ENCODE data around the gene GHRHR.

Gene GHRHR

DNA sequence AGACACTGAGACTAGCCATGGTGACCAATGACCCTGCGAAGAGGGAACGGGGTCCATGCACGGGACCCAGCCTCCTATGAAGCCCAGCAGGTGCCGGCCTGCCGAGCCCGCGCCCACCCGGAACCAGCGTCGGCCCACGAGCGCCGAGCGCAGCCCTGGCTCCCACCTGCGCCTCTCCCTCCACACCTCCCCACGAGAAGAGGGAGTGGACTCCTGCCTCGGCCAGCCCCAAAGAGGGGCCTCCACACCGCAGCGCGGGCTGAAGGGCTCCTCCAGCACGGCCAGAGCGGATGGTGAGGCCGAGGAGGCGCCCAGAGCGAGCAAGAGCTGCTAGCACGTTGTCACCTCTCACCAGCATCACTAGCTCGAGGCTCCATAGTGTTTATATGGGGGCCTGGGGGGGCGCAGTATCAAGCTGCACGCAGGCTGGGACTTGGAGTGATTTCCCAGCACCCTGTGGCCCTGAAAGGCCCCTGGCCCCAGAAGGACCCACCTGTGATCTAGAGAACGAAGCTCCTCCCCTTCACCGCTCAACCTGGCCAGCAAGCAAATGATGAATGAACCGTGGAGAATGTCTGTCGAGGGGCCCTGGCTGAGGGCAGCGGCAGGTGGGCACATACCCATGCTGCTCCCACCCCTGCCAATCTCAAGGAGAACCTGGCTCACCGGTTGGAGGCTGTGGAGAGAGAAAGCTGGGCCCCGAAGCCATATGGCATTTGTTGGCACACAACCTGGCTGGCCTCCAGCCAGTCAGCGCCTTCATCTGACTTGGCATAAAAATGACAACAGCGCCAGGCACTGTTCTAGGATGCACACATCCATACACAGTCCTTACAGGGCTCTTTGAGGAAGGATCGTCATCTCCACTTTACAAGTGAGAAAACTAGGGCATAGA lies 30.7 kb downstream of the GHRHR start:
- ATAC-seq, result no peak
- H3K27ac Mint-ChIP-seq, result no peak overlapping the region
- no peaks in the 10 kb centered on the region for H3K9me3 Mint-ChIP-seq
- H3K27me3 Mint-ChIP-seq, result peaks cover 15% of the 10 kb centered on the region
- H3K4me1 Mint-ChIP-seq, result no peaks in the 10 kb centered on the region
- H3K36me3 Mint-ChIP-seq, result no peaks in the 10 kb centered on the region
- no peak overlapping the region for H3K4me3 Mint-ChIP-seq

DNA sequence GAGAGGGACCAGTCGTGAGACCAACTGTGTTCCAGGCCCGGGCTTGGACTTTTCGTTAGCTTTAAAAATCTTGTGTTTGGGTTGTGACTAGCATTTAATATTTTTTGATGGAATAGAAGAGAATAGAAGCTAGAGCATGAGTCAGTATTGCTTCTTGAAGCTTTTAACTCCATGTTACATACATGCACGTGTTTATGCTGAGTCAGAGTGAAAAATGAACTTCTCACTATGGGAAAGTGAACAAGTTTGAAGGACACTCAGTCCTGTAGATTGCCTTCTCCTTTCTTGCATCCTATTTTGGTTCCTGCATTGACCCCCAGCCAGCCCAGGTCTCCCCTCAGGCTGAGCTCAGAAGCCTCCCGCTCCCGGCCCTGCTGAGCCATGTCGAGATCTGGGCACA lies 31.8 kb downstream of the GHRHR start:
- H3K36me3 Mint-ChIP-seq, result no peaks in the 10 kb centered on the region
- ATAC-seq, result no peak
- H3K4me3 Mint-ChIP-seq, result no peak overlapping the region
- H3K9me3 Mint-ChIP-seq, result no peaks in the 10 kb centered on the region
- H3K27me3 Mint-ChIP-seq, result peaks cover 26% of the 10 kb centered on the region
- H3K4me1 Mint-ChIP-seq, result no peaks in the 10 kb centered on the region
- H3K27ac Mint-ChIP-seq, result no peak overlapping the region

DNA sequence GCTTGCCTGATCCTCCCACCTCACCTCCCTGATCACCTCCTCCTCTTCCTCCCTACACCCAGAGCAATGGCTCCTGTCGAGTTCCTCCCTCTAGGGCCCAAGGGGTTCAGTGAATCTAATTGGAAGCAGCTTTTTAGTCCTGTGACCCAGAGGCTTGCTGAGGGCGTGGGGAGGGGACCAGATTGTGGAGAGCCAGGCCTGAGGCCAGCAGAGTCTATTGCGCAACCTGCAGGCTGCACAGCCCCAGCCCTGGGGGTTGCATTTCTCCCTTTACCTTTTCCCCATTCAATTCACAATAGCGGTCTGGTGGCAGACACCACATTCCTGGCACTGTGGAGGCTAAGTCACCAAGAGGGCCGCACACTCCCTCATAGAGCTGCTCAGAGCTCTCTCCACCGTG lies 32.5 kb downstream of the GHRHR start:
- Mint-ChIP-seq H3K27me3 (peaks cover 28% of the 10 kb centered on the region), H3K4me1 (no peaks in the 10 kb centered on the region), H3K9me3 (no peaks in the 10 kb centered on the region), H3K36me3 (no peaks in the 10 kb centered on the region), H3K4me3 (no peak overlapping the region), H3K27ac (no peak overlapping the region)
- no peak for ATAC-seq

DNA sequence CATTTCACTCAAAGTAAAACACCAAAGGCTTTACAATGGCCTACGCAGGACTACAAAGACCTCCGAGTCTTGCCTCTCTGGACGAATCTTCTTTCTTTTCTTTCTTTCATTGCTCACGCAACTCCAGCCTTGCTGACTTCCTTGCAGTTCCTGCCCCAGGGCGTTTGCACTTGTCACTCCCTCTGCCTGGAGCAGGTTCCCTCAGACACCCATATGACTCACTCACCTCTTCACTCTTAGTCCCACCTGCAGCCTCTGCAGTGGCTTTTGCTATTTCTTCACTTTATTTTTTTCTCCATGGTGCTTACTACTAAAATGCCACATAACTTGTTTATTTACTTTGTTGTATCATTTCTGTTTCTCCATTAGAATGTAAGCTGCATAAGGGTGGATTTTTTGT lies 33.1 kb downstream of the GHRHR start:
- no peak overlapping the region for H3K27ac Mint-ChIP-seq
- H3K4me1 Mint-ChIP-seq, result no peaks in the 10 kb centered on the region
- no peaks in the 10 kb centered on the region for H3K36me3 Mint-ChIP-seq
- ATAC-seq, result no peak
- peaks cover 28% of the 10 kb centered on the region for H3K27me3 Mint-ChIP-seq
- H3K9me3 Mint-ChIP-seq, result no peaks in the 10 kb centered on the region
- H3K4me3 Mint-ChIP-seq, result no peak overlapping the region

DNA sequence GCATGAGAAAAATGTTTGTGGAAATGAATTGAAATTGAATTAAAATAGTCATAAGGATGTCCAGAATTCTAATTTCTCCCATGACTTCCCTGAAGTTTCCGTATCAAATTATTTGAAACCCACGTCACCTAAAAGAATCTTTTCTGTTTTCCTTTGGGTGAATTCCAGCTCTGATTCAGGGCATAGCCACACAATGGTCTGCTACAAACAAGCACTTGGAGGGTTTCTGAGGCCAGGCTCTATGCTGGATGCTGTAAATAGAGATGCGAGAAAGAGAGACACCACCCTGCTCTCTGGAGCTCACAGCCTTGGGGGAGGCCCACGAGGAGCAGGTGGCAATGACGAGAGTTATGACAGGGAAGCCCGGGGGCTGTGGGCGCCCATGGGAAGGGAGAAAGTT lies 33.6 kb downstream of the GHRHR start:
- Mint-ChIP-seq H3K27ac (no peak overlapping the region), H3K36me3 (no peaks in the 10 kb centered on the region), H3K4me1 (no peaks in the 10 kb centered on the region), H3K9me3 (no peaks in the 10 kb centered on the region), H3K4me3 (no peak overlapping the region), H3K27me3 (peaks cover 28% of the 10 kb centered on the region)
- no peak for ATAC-seq

DNA sequence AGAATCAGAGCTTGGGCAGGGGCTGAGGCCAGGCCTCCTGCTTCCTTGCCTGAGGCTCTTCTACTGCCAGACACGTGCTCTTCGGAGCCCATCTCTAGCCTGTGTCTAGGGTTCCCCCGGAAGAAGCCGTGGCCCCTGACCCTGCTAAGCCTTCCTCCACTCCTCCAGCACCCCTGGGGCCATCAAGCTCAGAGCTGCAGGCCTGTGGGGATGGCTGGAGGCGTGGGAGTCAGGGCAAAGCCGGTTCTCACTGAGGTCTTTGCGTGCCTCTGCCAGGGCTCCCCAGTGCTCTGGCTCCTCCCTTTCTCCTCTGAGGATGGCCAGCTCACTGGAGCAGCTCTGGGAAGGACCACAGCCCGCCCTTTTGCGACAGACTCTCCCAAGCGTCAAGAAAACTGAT lies 34.4 kb downstream of the GHRHR start:
- no peak overlapping the region for H3K4me3 Mint-ChIP-seq
- ATAC-seq, result no peak
- H3K9me3 Mint-ChIP-seq, result no peaks in the 10 kb centered on the region
- H3K27ac Mint-ChIP-seq, result no peak overlapping the region
- no peaks in the 10 kb centered on the region for H3K36me3 Mint-ChIP-seq
- H3K27me3 Mint-ChIP-seq, result peaks cover 28% of the 10 kb centered on the region
- H3K4me1 Mint-ChIP-seq, result no peaks in the 10 kb centered on the region

DNA sequence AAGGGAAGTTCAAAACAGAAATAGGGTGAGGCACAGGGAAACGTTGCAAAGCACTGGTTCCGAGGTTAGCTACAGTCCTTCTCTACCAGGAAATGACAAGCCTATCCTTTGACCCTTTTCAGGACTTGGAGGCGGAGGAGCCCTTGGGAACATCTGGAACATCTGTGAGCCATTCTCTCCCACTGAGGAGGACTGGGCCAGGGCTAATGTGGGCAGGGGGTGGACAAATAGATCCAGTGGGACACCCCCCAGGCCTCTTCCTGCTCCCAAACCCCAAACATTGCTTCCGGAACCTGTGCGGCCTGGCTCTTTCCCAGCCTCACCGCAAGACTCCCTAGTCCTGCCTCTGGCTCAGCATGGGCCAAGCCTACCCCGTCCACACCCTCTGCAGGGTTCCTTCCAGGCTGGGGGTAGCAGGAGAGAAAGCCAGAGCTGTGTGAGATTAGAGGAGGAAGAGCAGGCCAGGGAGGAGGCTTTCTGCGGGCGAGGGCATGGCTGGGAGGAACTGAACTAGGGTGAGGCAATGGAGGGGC lies 36.5 kb downstream of the GHRHR start:
- Mint-ChIP-seq H3K4me3 (no peak overlapping the region), H3K9me3 (no peaks in the 10 kb centered on the region), H3K27me3 (peaks cover 28% of the 10 kb centered on the region), H3K4me1 (no peaks in the 10 kb centered on the region), H3K36me3 (no peaks in the 10 kb centered on the region), H3K27ac (no peak overlapping the region)
- no peak for ATAC-seq

DNA sequence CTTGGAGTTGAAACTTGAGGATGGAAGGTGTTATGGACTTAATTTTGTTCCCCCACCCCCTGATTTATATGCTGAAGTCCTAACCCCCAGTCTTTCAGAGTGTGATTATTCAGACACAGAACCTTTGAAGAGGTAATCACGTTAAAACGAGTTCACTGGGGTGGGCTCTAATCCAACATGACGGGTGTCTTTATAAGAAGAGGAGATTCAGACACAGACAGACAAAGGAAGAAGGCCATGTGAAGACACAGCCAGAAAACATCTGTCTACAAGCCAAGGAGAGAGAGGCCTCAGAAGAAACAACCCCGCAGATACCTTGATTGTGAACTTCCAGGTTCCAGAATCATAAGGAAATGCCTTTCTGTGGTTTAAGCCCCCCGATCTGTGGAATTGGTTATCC lies 37.0 kb downstream of the GHRHR start:
- Mint-ChIP-seq H3K36me3 (no peaks in the 10 kb centered on the region), H3K9me3 (no peaks in the 10 kb centered on the region), H3K4me1 (no peaks in the 10 kb centered on the region), H3K27ac (no peak overlapping the region), H3K4me3 (no peak overlapping the region), H3K27me3 (peaks cover 28% of the 10 kb centered on the region)
- no peak for ATAC-seq

DNA sequence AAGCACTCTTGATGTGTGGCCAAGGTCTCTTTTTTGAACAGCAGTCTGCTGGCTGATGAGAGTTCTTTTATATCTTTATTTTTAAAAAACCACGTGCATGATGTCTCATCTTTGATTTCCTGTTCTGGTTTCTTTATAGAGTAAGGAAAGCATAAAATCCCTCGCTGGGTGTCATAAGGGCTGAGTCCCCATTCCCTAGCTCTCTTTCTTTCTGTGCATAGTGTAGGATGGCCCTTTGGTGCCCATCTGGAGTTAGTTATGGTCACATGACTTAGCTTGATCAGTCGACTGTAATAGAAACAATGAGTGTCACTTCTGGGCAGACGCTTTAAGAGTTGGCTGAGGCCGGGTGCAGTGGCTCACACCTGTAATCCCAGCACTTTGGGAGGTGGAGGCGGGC lies 38.5 kb downstream of the GHRHR start:
- no peaks in the 10 kb centered on the region for H3K36me3 Mint-ChIP-seq
- ATAC-seq, result no peak
- no peaks in the 10 kb centered on the region for H3K4me1 Mint-ChIP-seq
- H3K9me3 Mint-ChIP-seq, result no peaks in the 10 kb centered on the region
- H3K27me3 Mint-ChIP-seq, result peaks cover 39% of the 10 kb centered on the region
- H3K4me3 Mint-ChIP-seq, result no peak overlapping the region
- H3K27ac Mint-ChIP-seq, result no peak overlapping the region

DNA sequence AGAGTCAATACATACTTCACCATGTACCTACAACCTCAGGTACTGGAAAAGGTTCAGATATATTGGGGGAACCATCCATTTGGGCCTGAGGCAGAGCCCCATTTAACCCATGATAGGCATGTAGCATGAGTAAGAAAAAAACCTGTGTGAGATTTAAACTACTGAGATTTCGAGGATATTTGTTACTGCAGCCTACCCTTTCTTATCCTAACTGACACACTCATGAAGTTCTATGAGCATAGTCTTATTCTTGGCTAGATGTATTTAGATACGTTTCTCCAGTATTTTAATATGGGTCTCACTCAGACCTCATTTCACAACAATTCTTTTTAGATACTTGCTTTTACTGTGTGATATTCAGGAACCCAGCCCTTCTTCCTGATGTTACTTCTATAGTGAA lies 39.3 kb downstream of the GHRHR start:
- no peaks in the 10 kb centered on the region for H3K36me3 Mint-ChIP-seq

DNA sequence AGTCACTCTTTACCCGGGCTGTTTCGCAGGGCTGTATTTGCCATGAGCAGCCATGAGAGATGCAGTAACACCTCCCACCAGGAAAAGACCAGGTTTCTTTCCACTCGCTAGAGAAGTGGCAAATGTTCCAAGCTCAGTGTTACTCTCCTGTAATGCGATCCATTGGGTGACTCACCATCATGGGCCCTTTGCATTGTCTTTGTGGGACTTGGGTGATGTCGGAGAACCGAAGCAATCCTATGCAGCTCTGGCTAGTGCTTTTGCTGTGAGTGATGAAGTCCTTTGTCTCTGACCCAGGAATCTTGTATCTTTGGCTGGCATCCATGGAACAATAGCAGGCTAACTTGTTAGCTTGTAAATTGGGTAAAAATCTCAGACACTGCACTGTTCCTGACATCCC lies 40.0 kb downstream of the GHRHR start:
- Mint-ChIP-seq H3K27me3 (peaks cover 35% of the 10 kb centered on the region), H3K27ac (no peak overlapping the region), H3K36me3 (no peaks in the 10 kb centered on the region)

More for the DNA sequence above, 39.3 kb downstream of the GHRHR start:
- Mint-ChIP-seq H3K27ac (no peak overlapping the region), H3K4me1 (no peaks in the 10 kb centered on the region), H3K27me3 (peaks cover 37% of the 10 kb centered on the region), H3K9me3 (no peaks in the 10 kb centered on the region), H3K4me3 (no peak overlapping the region)
- ATAC-seq, result no peak

DNA sequence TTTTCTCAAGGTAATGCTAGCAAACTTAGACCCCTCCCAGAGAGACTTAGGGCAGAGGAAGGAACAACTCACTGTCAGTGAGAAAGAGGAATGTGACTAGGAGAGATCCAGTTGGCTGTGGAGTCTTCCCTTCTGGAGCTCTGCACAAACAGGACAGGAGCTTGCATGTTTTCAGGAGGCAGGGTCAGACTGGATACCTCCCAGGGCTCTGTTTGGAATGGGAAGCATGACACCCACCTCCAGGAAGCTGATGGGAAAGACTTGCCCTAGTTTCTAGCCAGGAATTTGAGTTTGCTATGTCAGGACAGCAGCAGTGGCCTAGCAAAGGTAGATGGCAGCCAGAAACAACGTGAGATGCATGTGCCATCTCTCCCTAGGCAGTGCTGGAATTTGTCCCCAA lies 40.6 kb downstream of the GHRHR start:
- no peak overlapping the region for H3K27ac Mint-ChIP-seq
- H3K4me3 Mint-ChIP-seq, result no peak overlapping the region
- H3K27me3 Mint-ChIP-seq, result peaks cover 35% of the 10 kb centered on the region
- no peaks in the 10 kb centered on the region for H3K36me3 Mint-ChIP-seq
- H3K4me1 Mint-ChIP-seq, result no peaks in the 10 kb centered on the region
- H3K9me3 Mint-ChIP-seq, result no peaks in the 10 kb centered on the region
- ATAC-seq, result no peak

More for the DNA sequence above, 40.0 kb downstream of the GHRHR start:
- H3K9me3 Mint-ChIP-seq, result no peaks in the 10 kb centered on the region
- no peak for ATAC-seq
- no peaks in the 10 kb centered on the region for H3K4me1 Mint-ChIP-seq
- H3K4me3 Mint-ChIP-seq, result no peak overlapping the region

DNA sequence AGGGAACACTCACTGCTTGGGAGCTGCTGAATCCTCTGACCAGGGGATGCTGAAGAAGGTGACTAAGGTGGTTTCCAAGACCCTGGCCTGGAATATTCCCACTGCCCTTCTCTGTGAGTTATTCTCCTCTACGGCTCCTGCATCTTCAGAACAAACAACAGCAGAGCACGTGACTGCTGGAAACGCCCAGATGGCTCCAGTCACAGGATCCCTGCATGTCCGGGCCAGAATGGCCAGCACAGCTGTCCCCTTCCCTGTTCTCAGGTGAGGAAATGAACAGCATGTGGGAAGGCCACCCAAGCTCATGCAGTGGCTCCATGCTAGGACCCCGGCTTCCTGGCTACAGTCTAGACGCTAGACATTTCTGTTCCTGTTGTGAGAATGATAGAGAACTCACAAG lies 43.1 kb downstream of the GHRHR start:
- Mint-ChIP-seq H3K27me3 (peaks cover 25% of the 10 kb centered on the region), H3K4me1 (no peaks in the 10 kb centered on the region), H3K4me3 (no peak overlapping the region), H3K36me3 (no peaks in the 10 kb centered on the region), H3K9me3 (peaks cover 6% of the 10 kb centered on the region), H3K27ac (no peak overlapping the region)
- ATAC-seq, result no peak

DNA sequence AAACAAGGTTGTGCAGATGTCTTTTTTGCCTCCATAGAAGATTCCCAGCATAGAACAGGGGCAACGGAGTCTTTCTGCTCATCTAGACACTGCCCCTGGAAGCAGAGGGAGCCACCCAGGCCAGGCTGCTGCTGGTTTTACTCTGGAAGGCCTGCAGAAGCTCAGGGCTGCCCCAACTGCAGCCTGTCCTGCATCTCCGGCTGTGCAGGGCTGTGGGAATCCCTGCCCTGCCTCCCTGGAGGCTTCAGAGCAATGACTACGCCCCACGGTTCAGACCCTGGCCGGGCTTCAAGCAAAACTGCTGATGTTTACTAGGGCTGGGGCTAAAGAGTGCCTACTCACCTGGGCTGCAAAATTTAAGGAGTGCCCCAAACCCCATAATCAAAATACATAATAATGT lies 43.9 kb downstream of the GHRHR start:
- Mint-ChIP-seq H3K27ac (no peak overlapping the region), H3K36me3 (no peaks in the 10 kb centered on the region), H3K4me3 (no peak overlapping the region), H3K4me1 (no peaks in the 10 kb centered on the region), H3K27me3 (peaks cover 25% of the 10 kb centered on the region), H3K9me3 (peaks cover 6% of the 10 kb centered on the region)
- peak; percentile 18 for ATAC-seq

DNA sequence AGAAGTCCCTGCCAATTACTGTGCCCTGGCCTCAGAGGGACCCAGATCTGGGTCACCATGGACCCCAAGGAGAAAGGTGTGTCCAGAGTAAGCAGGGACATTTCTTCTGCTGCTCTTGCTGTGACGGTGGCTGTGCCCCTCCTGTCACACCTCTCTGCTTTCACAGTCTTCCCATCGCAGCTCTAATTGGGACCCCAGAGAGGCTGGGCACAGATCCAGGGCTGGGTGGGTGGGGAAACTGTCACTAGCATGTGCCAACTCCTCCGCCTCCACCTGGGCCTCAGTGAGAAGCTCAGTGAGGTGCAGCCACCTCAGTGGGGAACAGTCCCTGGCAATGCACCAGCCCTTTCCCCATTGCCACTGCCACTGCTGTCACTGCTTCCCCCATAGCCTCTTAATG lies 51.1 kb downstream of the GHRHR start:
- H3K27ac Mint-ChIP-seq, result no peak overlapping the region
- no peak for ATAC-seq
- H3K9me3 Mint-ChIP-seq, result peaks cover 6% of the 10 kb centered on the region
- peaks cover 43% of the 10 kb centered on the region for H3K27me3 Mint-ChIP-seq
- no peaks in the 10 kb centered on the region for H3K36me3 Mint-ChIP-seq
- no peaks in the 10 kb centered on the region for H3K4me1 Mint-ChIP-seq
- no peak overlapping the region for H3K4me3 Mint-ChIP-seq

DNA sequence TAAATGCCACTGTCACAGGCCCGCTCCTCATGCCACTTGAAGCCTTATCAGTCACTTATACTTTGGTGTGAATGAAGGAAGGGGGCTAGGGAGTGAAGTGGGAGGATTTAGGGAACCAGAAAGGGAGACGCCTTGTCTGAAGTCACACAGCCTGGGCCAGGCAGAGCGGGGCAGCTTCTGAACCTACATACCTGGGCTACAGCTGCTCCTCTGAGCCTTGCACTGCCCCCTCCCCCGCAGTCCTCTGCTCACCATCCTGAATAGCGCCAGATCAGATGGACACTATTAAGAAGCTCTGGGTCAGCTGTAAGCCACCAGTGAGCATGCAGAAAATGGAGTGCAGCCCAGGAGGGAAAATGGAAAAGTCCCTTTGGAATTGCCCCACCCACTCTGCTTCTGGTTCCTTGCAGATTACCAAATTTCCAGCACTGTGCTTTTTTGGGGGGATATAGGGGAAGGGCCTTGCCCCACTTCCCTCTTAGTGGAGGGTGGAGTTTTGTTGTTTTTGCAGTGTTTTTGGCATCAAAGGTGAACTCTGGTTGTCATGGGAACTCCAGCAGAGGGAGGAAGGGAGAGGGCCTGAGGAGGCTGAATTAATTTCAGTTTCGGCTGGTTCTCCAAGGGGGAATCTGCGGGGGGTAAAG lies 53.4 kb downstream of the GHRHR start:
- H3K27ac Mint-ChIP-seq, result no peak overlapping the region
- no peak for ATAC-seq
- no peaks in the 10 kb centered on the region for H3K4me1 Mint-ChIP-seq
- H3K27me3 Mint-ChIP-seq, result peaks cover 53% of the 10 kb centered on the region
- H3K36me3 Mint-ChIP-seq, result no peaks in the 10 kb centered on the region
- no peak overlapping the region for H3K4me3 Mint-ChIP-seq
- H3K9me3 Mint-ChIP-seq, result no peaks in the 10 kb centered on the region
